ENCODE data around the gene SNTG2. TPM values are rescaled to one million over a fixed set of nuclear protein-coding genes. Genes with fewer than 3 reads are reported as not detected.

Gene SNTG2
- total RNA-seq, 1 experiment from 2014 or later = 0.86 TPM

- DNase-seq (ENCODE audit: low spot score) = no peak
These were observed 286.0 kb downstream of the SNTG2 start for GRCh38 chr2:1236606-1237005.

GRCh38 chr2:1237783-1238182 is 287.1 kb downstream of the SNTG2 start:
- DNase-seq (ENCODE audit: low spot score) = no peak

GRCh38 chr2:1238598-1239138 is 288.0 kb downstream of the SNTG2 start:
- DNase-seq (ENCODE audit: low spot score) = no peak

DNA sequence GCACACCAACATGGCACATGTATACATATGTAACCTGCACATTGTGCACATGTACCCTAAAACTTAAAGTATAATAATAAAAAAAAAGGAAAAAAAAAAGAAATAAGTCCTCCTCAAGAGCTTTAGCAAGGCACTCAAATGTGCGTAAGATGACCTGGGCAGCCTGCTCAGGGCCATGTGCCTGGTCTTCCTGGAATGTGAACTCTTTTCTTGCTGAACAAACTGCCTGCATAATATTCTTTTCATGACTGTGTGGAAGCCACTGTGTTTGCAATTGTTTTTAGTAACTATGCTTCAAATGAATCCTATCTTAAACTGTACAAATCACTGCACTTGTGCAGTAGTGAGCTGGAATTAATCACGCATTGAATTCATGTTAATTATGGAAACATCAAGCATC is 294.5 kb downstream of the SNTG2 start:
- DNase-seq (ENCODE audit: low spot score) = no peak

GRCh38 chr2:1246239-1246638 is 295.6 kb downstream of the SNTG2 start:
- DNase-seq (ENCODE audit: low spot score) = no peak

DNA sequence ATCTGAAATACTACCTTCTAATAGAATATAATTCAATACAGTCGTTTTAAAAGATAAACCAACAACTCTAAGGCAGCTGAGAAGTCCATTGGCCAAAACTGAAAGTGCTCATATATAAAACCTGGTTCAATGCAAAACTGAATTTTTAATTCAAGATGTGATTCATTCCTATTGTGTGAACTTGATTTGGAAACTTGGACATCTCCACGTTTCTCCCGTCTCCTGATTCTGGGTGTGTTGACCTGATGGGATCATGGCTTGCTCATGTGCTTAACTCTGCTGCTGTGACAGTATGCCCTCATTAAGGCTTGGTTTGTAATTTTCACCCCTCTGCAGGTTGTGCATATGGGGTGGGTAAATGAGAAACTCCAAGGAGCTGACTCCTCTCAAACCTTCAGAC is 296.3 kb downstream of the SNTG2 start:
- no peak for DNase-seq (ENCODE audit: low spot score)

DNA sequence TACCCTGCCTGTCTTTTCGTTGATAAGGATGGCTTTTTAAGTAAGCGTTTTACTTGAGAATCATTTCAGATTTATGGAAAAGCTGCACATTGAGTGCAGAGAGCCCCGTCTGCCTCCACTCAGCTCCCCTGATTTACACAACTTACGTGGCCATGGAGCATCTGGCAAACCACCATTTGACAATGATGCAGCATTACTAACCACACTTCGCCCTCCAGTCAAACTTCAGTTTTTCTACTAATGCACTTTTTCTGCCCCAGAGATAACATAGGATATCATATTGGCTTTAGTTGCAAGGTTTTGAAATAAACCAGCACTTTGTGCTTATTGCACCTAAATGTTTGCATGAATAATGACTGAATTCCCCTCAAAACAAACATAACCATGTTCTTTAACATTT is 297.5 kb downstream of the SNTG2 start:
- DNase-seq (ENCODE audit: low spot score) = no peak

DNA sequence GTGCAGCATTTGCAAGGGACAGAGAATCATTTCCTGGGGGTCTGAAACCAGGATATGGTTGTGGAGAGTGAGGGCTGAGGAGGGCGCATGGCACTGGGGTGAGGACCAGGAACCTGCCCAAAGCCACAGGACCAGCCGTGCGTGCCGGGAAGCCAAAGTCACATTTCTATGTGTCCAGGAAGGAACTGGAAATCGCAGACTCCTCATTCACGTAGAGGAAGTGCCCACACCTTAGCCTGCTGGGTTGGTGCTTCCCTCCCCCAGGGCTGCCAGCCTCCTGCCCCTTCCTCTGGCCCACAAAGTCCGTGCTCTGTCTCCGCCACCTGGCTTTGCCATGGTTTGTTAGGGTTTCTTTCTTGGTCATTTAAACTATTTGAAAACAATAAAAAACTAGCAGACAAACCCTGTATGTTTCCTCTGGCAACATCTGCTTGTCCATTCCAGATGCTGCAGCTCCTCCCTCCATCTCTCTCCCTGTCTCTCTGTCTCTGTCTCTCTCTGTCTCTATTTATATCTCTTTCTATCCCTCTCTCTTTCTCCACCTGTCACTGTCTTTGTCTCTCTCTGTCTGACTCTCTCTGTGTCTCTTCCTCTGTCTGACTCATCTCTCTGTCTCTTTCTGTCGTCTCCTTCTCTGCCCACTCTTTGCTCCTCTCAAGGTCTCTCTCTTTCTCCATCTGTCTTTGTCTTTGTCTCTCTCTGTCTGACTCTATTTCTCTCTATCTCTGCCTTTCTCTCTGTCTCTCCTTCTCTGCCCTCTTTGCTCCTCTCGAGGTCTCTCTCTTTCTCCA is 299.4 kb downstream of the SNTG2 start:
- DNase-seq (ENCODE audit: low spot score) = no peak

DNA sequence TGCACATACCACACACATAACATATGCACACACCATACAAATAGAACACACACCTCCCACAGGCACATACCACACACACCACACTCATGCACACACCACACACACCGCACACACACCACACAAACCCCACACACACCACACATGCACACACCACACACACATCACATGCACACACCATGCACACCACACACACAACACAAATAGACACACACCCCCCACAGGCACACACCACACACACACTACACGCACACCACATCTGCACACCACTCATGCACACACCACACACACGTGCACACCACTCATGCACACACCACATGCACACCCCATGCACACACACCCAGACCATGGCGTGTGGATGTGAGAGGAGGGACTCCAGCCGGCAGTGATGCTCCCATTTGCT is 300.9 kb downstream of the SNTG2 start:
- DNase-seq (ENCODE audit: low spot score) = no peak

DNA sequence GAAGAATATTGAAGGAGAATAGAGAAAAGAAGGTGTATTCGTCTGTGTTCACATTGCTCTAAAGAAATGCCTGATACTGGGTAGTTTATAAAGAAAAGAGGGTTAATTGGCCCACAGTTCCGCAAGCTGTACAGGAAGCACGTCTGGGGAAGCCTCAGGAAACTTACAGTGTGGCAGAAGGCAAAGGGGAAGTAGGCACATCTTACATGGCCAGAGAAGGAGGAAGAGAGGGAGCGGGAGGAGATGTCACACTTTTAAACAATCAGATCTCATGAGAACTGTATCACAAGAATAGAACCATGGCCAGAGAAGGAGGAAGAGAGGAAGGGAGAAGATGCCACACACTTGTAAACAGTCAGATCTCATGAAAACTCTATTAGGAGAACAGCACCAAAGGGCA is 303.0 kb downstream of the SNTG2 start:
- DNase-seq (ENCODE audit: low spot score) = no peak

DNA sequence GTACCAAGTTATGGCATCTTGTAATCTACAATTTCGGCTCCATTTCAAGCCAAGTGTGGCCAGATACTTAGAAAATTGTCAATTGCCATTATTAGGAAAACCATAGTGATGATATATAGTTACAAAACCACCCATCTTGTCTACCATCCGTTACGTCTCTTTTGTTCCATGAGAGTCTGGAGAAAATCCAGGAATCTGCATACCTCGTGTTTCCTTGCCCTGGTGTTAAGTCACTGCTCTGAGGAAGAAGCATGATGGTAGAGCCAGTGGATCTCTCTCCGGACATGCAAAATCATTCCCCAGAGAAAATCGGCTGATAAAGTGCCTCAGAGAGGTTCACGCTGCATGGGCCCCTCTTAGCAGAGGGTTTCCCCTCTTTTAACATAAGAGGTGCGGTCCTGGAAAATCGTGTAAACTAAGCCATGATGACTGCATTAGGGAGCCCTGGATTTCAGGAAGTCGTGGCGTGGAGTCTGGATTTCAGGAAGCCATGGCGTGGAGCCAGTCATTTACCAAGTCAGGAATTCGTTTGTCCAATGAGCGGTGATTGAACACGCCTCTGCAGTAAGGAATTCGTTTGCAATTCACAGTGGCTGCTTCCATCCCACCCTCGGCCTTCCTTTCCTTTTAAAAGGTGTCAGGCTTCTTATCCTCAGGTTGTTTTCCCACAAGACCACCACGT is 304.2 kb downstream of the SNTG2 start:
- no peak for DNase-seq (ENCODE audit: low spot score)

DNA sequence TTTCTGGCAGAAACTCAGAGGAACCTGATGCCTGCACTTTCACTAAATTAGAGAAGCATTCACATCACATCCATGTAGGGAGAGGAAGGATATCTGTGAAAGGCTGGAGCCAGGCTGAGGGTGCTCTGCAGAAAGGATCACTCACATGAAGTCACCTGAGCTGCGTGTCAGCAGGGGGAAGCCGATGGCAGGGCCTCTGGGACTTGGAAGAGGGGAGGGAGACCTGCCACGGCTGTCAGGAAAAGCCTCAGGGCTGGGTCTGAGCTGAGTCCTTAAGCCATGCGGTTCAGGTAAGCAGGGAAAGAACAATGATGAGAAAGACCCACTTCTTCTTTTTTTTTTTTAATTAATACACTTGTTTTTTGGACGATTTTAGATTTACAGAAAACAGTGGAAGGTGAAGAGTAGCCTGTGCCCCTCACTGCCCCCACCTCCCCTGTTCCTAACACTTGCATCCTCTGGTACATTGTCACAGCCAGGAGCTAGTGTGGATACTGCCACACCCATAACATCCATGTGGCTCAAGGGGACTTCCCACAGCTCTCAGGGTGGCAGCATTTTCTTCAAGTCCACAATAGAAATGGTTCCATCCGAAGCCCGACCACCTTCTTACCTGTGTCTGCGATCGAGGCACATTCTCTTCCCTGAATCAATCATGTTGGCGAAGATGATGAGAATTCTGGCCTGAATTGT is 306.1 kb downstream of the SNTG2 start:
- DNase-seq (ENCODE audit: low spot score) = no peak

- no peak for DNase-seq (ENCODE audit: low spot score)
These were observed 306.7 kb downstream of the SNTG2 start for GRCh38 chr2:1257334-1257733.

DNA sequence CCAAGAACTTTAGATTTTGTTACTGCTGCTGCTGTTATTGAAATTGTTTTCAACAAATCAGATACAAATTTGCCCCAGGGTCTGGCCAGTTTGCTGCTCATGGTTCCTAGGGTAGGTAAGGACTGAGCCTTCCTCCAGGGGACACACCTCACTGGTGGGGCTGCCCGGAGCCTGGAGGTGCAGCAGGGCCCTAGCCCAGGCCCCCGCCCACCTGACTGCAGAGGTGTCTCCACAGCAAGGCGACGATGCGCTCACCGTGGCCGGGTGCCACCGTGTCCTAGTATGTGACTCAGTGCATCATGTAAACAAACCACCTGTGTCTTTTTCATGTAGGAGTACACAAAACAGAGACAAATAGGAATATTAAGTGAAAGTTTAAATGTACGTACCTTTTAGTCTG is 309.1 kb downstream of the SNTG2 start:
- no peak for DNase-seq (ENCODE audit: low spot score)

DNA sequence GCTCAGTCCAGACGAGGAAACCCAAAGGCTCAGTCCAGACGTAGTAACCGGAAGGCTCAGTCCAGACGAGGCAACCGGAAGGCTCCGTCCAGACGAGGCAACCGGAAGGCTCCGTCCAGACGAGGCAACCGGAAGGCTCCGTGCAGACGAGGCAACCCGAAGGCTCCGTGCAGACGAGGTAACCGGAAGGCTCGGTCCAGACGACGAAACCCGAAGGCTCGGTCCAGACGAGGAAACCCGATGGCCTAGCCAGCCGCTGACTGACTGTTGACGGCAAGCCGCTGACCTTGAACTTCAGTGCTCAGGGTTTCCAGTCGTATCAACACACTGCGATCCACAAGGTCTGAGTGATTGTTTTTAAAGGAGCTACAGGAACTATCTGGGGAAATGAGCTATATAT is 312.0 kb downstream of the SNTG2 start:
- no peak for DNase-seq (ENCODE audit: low spot score)

DNA sequence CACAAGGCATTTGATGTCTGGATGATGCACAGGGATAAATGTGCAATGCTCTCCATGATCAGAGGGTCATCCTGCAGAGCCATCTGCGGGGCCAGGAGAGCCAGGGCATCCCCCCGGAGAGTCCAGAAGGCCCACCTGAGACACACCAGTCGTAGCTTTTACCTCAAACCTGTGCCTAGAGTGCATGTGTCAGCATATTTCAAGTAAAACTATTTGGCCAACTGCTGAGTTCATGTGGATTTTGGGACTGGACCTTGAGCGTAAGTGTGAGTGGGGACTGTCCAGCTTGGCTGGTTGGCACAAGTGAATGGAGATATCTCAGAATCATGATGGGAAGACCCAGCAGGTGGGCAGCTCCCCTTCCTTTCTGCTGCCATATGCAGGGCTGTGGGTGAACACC is 314.8 kb downstream of the SNTG2 start:
- DNase-seq (ENCODE audit: low spot score) = no peak

DNA sequence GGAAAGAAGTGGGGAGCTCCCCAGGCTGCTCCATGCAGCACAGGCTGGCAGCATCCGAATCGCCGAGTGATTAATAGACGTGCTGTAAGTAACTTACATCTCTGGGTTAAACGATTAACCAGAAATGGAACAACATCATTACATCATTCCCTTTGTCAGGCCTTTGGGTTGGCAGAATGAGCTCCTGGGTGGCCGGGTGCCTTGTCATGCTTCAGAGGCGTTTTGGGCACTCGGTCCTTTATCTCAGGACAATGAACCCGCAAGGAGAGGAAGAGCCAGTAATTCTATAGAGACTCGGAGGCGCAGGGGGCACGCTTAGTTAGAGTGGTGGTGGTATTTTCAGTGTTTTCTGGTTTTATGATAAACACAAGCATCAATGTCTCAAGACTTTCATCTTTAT is 315.7 kb downstream of the SNTG2 start:
- DNase-seq (ENCODE audit: low spot score) = no peak

- DNase-seq (ENCODE audit: low spot score) = no peak
These were observed 317.4 kb downstream of the SNTG2 start for GRCh38 chr2:1268034-1268433.

DNA sequence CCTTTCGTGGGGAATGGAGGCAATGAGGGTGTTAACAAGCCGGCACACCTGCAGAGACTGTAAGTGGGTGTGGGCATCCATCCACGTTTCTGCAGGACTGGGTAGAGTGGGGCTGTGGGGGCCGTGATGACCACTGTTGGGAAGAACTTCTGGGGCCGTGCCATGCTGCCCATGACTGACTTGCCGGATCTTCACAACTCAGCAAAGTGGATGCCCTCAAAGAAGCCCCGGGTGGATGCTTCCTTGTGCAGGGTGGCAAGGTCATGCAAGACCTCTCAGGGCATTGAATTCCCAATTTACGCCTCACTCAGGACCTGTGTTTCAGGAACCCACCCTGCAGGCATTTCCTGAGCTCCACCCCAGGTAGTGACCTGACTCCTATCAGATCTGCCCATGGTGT is 319.2 kb downstream of the SNTG2 start:
- DNase-seq (ENCODE audit: low spot score) = no peak

- DNase-seq (ENCODE audit: low spot score) = no peak
These were observed 322.2 kb downstream of the SNTG2 start for GRCh38 chr2:1272835-1273234.

DNA sequence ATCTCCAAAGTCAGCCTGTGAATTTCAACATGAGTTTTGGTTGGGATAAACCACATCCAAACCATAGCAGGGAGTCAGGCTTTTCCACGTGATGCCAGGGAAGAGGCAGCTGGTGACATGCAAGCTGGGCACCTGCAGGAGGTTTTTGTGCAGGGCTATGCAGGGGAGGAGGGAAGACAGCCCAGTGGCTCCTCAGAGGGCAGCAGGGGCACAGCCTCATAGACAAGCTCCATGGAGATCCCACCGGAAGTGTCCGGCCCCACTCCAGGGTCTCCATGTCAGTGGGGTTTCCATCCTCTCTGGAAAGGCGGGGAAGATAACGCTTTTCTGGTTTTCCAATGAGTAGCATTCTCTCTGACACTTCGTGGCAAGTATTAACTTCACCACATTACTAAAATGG is 327.0 kb downstream of the SNTG2 start:
- no peak for DNase-seq (ENCODE audit: low spot score)

DNA sequence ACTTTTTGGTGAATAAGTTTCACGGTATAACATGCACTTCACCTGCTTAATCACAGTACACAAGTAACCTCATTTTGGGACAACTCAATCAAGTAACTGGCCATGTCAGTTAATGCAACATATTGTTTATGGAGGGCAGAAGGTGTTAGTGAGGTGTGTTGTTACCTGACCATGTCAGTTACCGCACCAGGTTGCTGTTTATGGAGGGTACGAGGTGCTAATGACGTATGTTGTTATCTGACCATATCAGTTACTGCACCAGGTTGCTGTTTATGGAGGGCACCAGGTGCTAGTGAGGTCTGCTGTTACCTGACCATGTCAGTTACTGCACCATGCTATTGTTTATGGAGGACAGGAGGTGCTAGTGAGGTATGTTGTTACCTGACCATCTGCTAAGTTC is 327.5 kb downstream of the SNTG2 start:
- DNase-seq (ENCODE audit: low spot score) = no peak

DNA sequence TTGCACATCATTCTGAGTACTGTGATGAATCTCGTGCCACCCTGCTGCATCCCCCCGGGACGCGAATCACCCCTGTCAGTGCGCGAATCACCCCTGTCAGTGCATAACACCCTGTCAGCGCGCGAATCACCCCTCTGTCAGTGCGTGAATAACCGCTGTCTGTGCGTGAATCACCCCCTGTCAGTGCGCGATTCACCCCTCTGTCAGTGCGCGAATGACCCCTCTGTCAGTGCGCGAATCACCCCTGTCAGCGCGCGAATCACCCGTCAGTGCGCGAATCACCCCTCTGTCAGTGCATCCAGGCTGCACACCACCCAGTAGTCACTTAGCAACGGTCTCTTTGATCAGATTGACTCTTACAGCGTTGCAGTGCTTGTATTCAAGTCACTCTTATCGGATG is 328.2 kb downstream of the SNTG2 start:
- DNase-seq (ENCODE audit: low spot score) = no peak
